Left ventricle myocardium inferior (tissue), 1 donor: ENCODE results near the gene ARHGAP26. TPM values are rescaled to one million over a fixed set of nuclear protein-coding genes. Genes with fewer than 3 reads are reported as not detected.

ENCODE experiments used
- DNase-seq: peaks from one replicate; pipeline ENCODE4 v3.0.0-alpha.2; 2020
- H3K27ac ChIP-seq: fragments of 200-600 bp; replicated peaks from 2 replicates; pipeline ENCODE4 v1.8.0; 2021
- H3K27me3 ChIP-seq: fragments of 200-600 bp; 2 replicates; pipeline ENCODE4 v1.8.0; 2021; ENCODE audit warnings: low read depth
- H3K36me3 ChIP-seq: fragments of 200-600 bp; 2 replicates; pipeline ENCODE4 v1.8.0; 2021
- H3K4me1 ChIP-seq: fragments of 200-600 bp; 2 replicates; pipeline ENCODE4 v1.8.0; 2021
- H3K4me3 ChIP-seq: fragments of 200-600 bp; 2 replicates; pipeline ENCODE4 v1.8.0; 2021; ENCODE audit warnings: mild to moderate bottlenecking, moderate library complexity
- H3K9me3 ChIP-seq: fragments of 200-600 bp; replicated peaks from 2 replicates; pipeline ENCODE4 v1.8.0; 2021
- intact Hi-C: fragments of 100-400 bp; cut with micrococcal nuclease; formaldehyde crosslinking; loops from one replicate; pipeline ENCODE4 v1.11.0; 2022
- total RNA-seq: library from RNA; stranded (reverse); fragmentation: NEBNext Ultra II Directional; extraction: Animal tissue kit (Norgen Biotek cat#: 25700); gene quantifications from one replicate; pipeline ENCODE4 v1.2.1, GENCODE V29; 2021
- TF ChIP-seq, protein P1 (sequence below): fragments of 200-600 bp; IDR thresholded peaks from 2 replicates; pipeline ENCODE4 v1.8.0; 2021; ENCODE audit warnings: antibody characterized with exemption, mild to moderate bottlenecking, borderline replicate concordance
- donor health status: DM: no; HTN: yes; CAD: no; lungs with severe emphysema.

The ARHGAP26 gene
- total RNA-seq, 1 donor from 2014 or later = 35.7 TPM

DNA sequence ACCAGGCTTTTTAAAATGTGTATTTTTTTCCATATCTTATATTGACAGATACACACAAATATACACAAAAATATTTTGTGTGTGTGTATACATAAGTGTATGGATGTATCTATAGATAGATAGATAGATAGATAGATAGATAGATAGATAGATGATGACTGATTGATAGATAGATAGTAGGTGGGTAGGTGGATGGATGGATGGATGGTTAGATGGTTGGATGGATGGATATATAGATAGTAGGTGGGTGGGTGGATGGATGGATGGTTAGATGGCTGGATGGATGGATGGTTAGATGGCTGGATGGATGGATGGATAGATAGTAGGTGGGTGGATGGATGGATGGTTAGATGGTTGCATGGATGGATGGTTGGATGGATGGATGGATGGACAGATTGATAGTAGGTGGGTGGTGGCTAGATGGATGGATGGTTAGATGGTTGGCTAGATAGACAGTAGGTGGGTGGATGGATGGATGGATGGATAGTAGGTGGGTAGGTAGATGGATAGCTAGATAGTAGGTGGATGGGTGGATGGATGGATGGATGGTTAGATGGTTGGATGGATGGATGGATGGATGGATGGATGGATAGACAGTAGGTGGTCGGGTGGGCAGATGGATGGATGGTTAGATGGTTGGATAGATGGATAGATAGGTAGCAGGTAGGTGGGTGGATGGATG lies 477.1 kb downstream of the ARHGAP26 start:
- H3K4me1 ChIP-seq = peaks cover 9% of the 10 kb centered on the region

DNA sequence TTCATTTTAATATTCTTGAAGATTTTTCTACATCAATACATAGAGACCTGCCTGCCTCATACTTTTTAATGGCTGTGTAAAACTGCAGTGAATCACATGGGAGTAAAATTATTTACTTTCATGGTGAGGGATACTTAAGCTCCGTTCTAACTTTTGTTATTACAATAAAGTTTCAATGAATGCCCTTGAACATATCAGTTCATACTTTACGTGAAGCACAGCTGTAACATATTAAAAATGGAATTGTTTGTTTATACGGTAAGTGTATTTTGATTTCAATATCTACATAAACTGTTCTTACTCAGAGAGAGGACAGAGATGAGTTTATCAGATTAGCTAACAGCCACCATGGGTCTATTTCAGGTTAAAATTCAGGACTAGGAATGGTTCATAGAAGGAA lies 478.2 kb downstream of the ARHGAP26 start:
- H3K27me3 ChIP-seq = no peaks in the 10 kb centered on the region
- intact Hi-C loops = no loop called here
- no peak overlapping the region for H3K4me3 ChIP-seq
- TF ChIP-seq, protein P1, sequence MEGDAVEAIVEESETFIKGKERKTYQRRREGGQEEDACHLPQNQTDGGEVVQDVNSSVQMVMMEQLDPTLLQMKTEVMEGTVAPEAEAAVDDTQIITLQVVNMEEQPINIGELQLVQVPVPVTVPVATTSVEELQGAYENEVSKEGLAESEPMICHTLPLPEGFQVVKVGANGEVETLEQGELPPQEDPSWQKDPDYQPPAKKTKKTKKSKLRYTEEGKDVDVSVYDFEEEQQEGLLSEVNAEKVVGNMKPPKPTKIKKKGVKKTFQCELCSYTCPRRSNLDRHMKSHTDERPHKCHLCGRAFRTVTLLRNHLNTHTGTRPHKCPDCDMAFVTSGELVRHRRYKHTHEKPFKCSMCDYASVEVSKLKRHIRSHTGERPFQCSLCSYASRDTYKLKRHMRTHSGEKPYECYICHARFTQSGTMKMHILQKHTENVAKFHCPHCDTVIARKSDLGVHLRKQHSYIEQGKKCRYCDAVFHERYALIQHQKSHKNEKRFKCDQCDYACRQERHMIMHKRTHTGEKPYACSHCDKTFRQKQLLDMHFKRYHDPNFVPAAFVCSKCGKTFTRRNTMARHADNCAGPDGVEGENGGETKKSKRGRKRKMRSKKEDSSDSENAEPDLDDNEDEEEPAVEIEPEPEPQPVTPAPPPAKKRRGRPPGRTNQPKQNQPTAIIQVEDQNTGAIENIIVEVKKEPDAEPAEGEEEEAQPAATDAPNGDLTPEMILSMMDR = no peak
- no peak for DNase-seq
- H3K9me3 ChIP-seq = no peaks in the 10 kb centered on the region
- no peak overlapping the region for H3K27ac ChIP-seq
- no peaks in the 10 kb centered on the region for H3K36me3 ChIP-seq
- H3K4me1 ChIP-seq = peaks cover 9% of the 10 kb centered on the region

More for the DNA sequence above, 477.1 kb downstream of the ARHGAP26 start:
- Histone ChIP-seq H3K27me3 (no peaks in the 10 kb centered on the region), H3K4me3 (no peak overlapping the region), H3K27ac (no peak overlapping the region), H3K36me3 (no peaks in the 10 kb centered on the region), H3K9me3 (no peaks in the 10 kb centered on the region)
- TF ChIP-seq, protein P1 = no peak
- no peak for DNase-seq
- intact Hi-C loops = no loop called here

DNA sequence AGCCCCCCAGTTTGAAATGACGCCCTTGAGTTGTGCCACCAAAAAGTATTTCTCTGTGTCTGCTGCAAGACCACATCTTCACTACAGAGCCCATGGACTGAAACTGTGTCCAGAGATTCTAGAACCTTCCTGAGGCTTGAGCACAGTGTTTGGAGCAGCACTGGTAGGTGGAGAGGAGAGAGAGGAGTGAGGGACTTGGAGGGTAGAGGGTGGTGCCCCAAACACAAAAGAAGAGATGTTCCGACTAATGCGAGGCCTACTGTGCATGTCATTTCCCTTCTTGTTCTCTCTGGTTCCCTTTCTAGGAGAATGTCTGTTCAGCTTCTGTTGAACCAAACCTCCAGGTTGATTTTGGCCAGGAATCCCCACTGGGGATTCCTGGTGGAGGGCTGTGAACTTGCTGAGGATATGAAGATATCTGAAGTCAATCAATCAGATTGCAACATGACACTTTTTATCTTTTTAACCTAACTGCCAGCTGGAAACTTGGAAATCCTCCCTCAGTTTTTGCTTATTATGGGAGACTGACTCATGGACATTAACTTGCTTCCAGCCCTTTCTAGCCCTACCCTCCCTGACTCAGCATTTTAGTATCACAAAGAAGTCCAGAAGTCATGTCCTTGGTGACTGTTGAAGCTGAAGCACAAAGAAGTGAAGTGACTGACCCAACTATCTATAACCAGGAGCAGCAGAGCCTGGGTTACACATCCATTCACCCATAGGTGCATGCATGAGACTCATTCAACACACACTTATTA lies 478.8 kb downstream of the ARHGAP26 start:
- intact Hi-C loops = no loop called here
- Histone ChIP-seq H3K36me3 (no peaks in the 10 kb centered on the region), H3K4me3 (no peak overlapping the region), H3K27ac (no peak overlapping the region), H3K27me3 (no peaks in the 10 kb centered on the region), H3K9me3 (no peaks in the 10 kb centered on the region), H3K4me1 (peaks cover 9% of the 10 kb centered on the region)
- TF ChIP-seq, protein P1 = no peak
- no peak for DNase-seq

DNA sequence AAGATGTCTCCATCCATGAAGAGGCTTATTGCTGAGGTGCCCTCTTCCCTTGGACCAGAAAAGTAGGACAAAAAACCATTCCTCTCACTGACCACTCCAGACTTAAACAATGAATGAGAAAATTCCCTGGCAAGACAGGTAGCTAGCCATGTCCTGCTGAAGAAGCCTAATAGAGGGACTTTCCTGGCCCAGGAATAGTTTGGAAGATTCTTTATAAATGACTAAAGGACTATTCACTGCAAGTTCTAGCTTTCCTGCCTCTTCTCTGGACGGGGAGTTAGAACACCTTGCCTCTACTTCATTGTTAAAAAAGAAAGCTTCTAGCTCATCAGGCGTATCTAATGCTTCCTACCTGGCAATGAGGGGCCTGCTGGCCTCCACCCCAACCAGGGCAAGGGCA lies 479.7 kb downstream of the ARHGAP26 start:
- H3K27me3 ChIP-seq = no peaks in the 10 kb centered on the region
- H3K4me3 ChIP-seq = no peak overlapping the region
- intact Hi-C loops = no loop called here
- no peak for DNase-seq
- H3K4me1 ChIP-seq = peaks cover 9% of the 10 kb centered on the region
- TF ChIP-seq, protein P1 = no peak
- no peaks in the 10 kb centered on the region for H3K36me3 ChIP-seq
- no peaks in the 10 kb centered on the region for H3K9me3 ChIP-seq
- no peak overlapping the region for H3K27ac ChIP-seq

DNA sequence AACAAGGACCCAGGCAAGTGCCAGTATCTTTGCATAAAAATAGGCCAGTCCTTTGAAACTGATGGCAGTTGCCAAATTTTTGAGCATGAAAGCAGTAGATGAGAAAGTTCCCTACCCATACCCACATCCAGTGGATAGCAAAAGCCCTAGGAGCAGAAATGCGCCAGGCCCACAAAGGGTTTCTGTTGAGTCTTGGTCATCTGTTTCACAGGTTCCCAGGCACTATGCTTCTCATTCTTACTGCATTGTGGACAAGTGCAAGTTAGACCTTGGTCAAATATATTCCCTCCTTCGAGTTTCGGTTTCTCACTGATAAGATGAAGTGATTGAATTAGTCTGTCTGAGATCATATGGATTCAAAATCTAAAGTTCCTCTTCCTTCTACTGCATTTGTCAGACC lies 481.0 kb downstream of the ARHGAP26 start:
- H3K4me1 ChIP-seq = peaks cover 9% of the 10 kb centered on the region
- no peaks in the 10 kb centered on the region for H3K27me3 ChIP-seq
- no peak overlapping the region for H3K4me3 ChIP-seq
- intact Hi-C loops = no loop called here
- no peak overlapping the region for H3K27ac ChIP-seq
- no peak for DNase-seq
- no peaks in the 10 kb centered on the region for H3K9me3 ChIP-seq
- TF ChIP-seq, protein P1 = no peak
- no peaks in the 10 kb centered on the region for H3K36me3 ChIP-seq
